ENCODE results near the gene RPUSD4. TPM values are rescaled to one million over a fixed set of nuclear protein-coding genes. Genes with fewer than 3 reads are reported as not detected.

Gene RPUSD4
- total and polyA plus RNA-seq, 2 experiments from 2014 or later = 20.8 to 60.8 TPM

GRCh38 chr11:126198648-126199047 lies 12.8 kb downstream of the RPUSD4 start (continued):
- TF ChIP-seq ZNF462 (CRISPR knock-in tag; IDR thresholded peaks at IDR 0.05) (no peak), STAT1 (IDR thresholded peaks at IDR 0.05; ENCODE audit: unreplicated experiment) (no peak), ZNF114 (CRISPR knock-in tag; IDR thresholded peaks at IDR 0.05) (no peak)

- ATAC-seq = no peak
- H3K9me3 Mint-ChIP-seq = peaks cover 22% of the 10 kb centered on the region
- TF ChIP-seq ZNF462 (CRISPR knock-in tag; IDR thresholded peaks at IDR 0.05) (no peak), STAT1 (IDR thresholded peaks at IDR 0.05; ENCODE audit: unreplicated experiment) (no peak), ZNF331 (CRISPR knock-in tag; IDR thresholded peaks at IDR 0.05; ENCODE audit: low read depth) (no peak), EZH2phosphoT487 (IDR thresholded peaks at IDR 0.05; ENCODE audit: unreplicated experiment) (no peak)
These were observed 14.0 kb downstream of the RPUSD4 start for GRCh38 chr11:126197277-126197939.

More at GRCh38 chr11:126197277-126197939, 14.0 kb downstream of the RPUSD4 start:
- no peak overlapping the region for H3K27ac ChIP-seq (ENCODE audit: low read depth)
- no peaks in the 10 kb centered on the region for H3K27me3 ChIP-seq (ENCODE audit: insufficient read depth)
- H3K9me2 ChIP-seq (ENCODE audit: insufficient read depth) = no peaks in the 10 kb centered on the region
- no peak overlapping the region for H2AFZ ChIP-seq
- no peaks in the 10 kb centered on the region for H3K4me1 Mint-ChIP-seq
- no peak for DNase-seq (ENCODE audit: low spot score)
- H3K4me3 Mint-ChIP-seq = no peak overlapping the region
- no peaks in the 10 kb centered on the region for H3K4me1 ChIP-seq (ENCODE audit: insufficient read depth)
- H3F3A ChIP-seq (replicated peaks; ENCODE audit: low read depth) = no peaks in the 10 kb centered on the region
- H3K27ac Mint-ChIP-seq = no peak overlapping the region
- H3K36me3 ChIP-seq (ENCODE audit: insufficient read depth) = peaks cover 42% of the 10 kb centered on the region
- H3K4me3 ChIP-seq = no peak overlapping the region
- no peak overlapping the region for H3K4me2 ChIP-seq
- peaks cover 79% of the 10 kb centered on the region for H3K36me3 Mint-ChIP-seq (ENCODE audit: low read depth)
- H3K79me2 ChIP-seq (replicated peaks; ENCODE audit: insufficient read depth) = no peaks in the 10 kb centered on the region; the same call in none of the 2 replicates
- peaks cover 1% of the 10 kb centered on the region for H3K27me3 Mint-ChIP-seq (ENCODE audit: insufficient read depth, low read depth, poor library complexity)
- no peaks in the 10 kb centered on the region; the same call in 1 of the 2 replicates for H4K20me1 ChIP-seq (replicated peaks; ENCODE audit: insufficient read depth)

Measured in GM23338 (cell line).